ENCODE results near the gene OCIAD2.

DNA sequence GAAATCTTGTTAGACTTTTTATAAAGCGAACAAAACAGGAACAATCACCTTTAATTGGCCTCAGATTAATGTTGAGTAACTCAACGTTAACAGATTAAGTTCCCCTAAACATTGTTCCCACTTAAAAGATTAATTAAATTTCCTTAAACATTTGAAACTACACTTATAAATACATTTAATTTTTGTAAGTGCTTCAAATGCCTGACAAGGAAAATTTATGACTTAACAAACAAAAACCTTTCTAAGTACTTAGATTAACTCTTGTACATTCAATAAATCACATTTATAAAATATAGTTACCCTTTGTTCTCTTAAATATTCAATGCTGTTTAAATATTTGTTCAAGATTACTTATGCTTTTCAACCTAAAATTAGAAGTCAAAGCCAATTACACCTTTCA, 39.4 kb upstream of the OCIAD2 start:
- TF ChIP-seq, protein P1, sequence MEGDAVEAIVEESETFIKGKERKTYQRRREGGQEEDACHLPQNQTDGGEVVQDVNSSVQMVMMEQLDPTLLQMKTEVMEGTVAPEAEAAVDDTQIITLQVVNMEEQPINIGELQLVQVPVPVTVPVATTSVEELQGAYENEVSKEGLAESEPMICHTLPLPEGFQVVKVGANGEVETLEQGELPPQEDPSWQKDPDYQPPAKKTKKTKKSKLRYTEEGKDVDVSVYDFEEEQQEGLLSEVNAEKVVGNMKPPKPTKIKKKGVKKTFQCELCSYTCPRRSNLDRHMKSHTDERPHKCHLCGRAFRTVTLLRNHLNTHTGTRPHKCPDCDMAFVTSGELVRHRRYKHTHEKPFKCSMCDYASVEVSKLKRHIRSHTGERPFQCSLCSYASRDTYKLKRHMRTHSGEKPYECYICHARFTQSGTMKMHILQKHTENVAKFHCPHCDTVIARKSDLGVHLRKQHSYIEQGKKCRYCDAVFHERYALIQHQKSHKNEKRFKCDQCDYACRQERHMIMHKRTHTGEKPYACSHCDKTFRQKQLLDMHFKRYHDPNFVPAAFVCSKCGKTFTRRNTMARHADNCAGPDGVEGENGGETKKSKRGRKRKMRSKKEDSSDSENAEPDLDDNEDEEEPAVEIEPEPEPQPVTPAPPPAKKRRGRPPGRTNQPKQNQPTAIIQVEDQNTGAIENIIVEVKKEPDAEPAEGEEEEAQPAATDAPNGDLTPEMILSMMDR (IDR thresholded peaks at IDR 0.05), result no peak
- TF ChIP-seq POLR2A (IDR thresholded peaks at IDR 0.05; ENCODE audit: low read depth) (no peak), EP300 (IDR thresholded peaks at IDR 0.05) (no peak), POLR2AphosphoS5 (IDR thresholded peaks at IDR 0.05) (no peak)
